Heart left ventricle (tissue), 13 donors: ENCODE results near the gene NTM.

Experiments used
- POLR2A ChIP-seq, 2 donors: fragments of 450-650 bp; IDR thresholded peaks; one replicate each; pipeline ENCODE4 v1.6.1; 2017; ENCODE audit warnings: antibody characterized with exemption in 2 of 2, mild to moderate bottlenecking in 2 of 2, moderate library complexity in 2 of 2
- TF ChIP-seq, protein P1 (sequence below), 12 donors: fragments of 200-600 bp; sonication (generic) in 4 of 12; IDR thresholded peaks; one replicate each; pipeline versions ENCODE4 v1.5.0 to v1.8.0; 2018 to 2022; ENCODE audit warnings: antibody characterized with exemption in 12 of 12, mild to moderate bottlenecking in 5 of 12
- donor health status: ischemic (EF 13 %, LVEDD 7.1; RV severe dilation, severe dysfunction).
- donor health status: DM: no; HTN: yes; CAD: no.
- donor health status: DM: no; HTN: no; CAD: no.
- donor health status: ischemic (EF 25% LVEDD 6.9; RV normal size, moderate dysfunction).
- donor health status: ischemic (EF 25% LVEDD 5.7; RV mildly dilated, moderate dysfunction).
- donor health status: ischemic (EF 35%, LVEDD 5.7; RV mildly dilated, moderate dysfunction).
- donor health status: nonischemic (EF 11% LVEDD 7.7; RV severe dilation, severe dysfunction).
- donor health status: DM: yes; HTN: yes; CAD: no.
- donor health status: PGD.
- donor health status: ischemic (EF 29% LVEDD 5.4; RV normal size, mild dysfunction).
- donor health status: nonischemic (EF 23%, LVEDD 6.1; RV moderate dilation, normal function).

DNA sequence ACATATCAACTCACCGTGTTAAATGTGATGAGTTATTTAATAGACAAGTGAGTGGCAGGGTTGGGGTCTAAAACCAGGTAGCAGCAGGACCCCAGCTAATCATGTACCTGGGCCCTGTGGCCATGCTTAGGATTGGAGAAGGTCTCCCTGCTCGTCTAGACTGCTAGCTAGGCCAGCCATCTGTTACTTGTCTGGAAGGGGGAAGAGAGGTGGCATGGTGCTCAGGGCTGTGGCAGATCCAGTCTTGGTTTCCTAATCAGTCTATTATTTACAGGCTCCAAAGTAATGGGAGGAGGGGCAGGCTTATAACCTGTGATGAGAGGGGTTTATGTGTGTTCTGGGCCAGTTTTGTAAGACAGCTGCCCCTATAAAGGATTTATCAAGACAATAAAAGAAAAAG, 105.9 kb downstream of the NTM start:
- TF ChIP-seq, protein P1, sequence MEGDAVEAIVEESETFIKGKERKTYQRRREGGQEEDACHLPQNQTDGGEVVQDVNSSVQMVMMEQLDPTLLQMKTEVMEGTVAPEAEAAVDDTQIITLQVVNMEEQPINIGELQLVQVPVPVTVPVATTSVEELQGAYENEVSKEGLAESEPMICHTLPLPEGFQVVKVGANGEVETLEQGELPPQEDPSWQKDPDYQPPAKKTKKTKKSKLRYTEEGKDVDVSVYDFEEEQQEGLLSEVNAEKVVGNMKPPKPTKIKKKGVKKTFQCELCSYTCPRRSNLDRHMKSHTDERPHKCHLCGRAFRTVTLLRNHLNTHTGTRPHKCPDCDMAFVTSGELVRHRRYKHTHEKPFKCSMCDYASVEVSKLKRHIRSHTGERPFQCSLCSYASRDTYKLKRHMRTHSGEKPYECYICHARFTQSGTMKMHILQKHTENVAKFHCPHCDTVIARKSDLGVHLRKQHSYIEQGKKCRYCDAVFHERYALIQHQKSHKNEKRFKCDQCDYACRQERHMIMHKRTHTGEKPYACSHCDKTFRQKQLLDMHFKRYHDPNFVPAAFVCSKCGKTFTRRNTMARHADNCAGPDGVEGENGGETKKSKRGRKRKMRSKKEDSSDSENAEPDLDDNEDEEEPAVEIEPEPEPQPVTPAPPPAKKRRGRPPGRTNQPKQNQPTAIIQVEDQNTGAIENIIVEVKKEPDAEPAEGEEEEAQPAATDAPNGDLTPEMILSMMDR (IDR thresholded peaks at IDR 0.05) = no peak
- no peak for TF ChIP-seq POLR2A (IDR thresholded peaks at IDR 0.05)
